Measurements from ENCODE around the gene BHLHE23.

The BHLHE23 gene

GRCh38 chr20:62976886-62977285 lies 29.9 kb downstream of the BHLHE23 start (continued):
- no peak for TF ChIP-seq POU6F1 (CRISPR knock-in tag; IDR thresholded peaks at IDR 0.05; ENCODE audit: borderline replicate concordance, low read depth)
- no peak for TF ChIP-seq GLIS3 (CRISPR knock-in tag; IDR thresholded peaks at IDR 0.05)
- TF ChIP-seq ZNF70 (CRISPR knock-in tag; IDR thresholded peaks at IDR 0.05): no peak
- no peak for TF ChIP-seq ZFP30 (CRISPR knock-in tag; IDR thresholded peaks at IDR 0.05)
- no peak for TF ChIP-seq ZC3H10 (CRISPR knock-in tag; IDR thresholded peaks at IDR 0.05)

GRCh38 chr20:62975812-62976508 lies 30.8 kb downstream of the BHLHE23 start:
- TF ChIP-seq ZNF70 (CRISPR knock-in tag; IDR thresholded peaks at IDR 0.05): no peak
- TF ChIP-seq CSDC2 (CRISPR knock-in tag; IDR thresholded peaks at IDR 0.05): no peak
- TF ChIP-seq PPARA (CRISPR knock-in tag; IDR thresholded peaks at IDR 0.05; ENCODE audit: borderline replicate concordance): no peak
- no peak for TF ChIP-seq BACH2 (CRISPR knock-in tag; IDR thresholded peaks at IDR 0.05; ENCODE audit: borderline replicate concordance)
- no peak for ATAC-seq

- ATAC-seq: no peak
- TF ChIP-seq PATZ1 (CRISPR knock-in tag; IDR thresholded peaks at IDR 0.05; ENCODE audit: borderline replicate concordance) (no peak), ZC3H10 (CRISPR knock-in tag; IDR thresholded peaks at IDR 0.05) (no peak), GLIS3 (CRISPR knock-in tag; IDR thresholded peaks at IDR 0.05) (no peak), ARNTL (CRISPR knock-in tag; IDR thresholded peaks at IDR 0.05; ENCODE audit: borderline replicate concordance, low read depth) (no peak)
Measured at GRCh38 chr20:62975251-62975760, 31.5 kb downstream of the BHLHE23 start.

GRCh38 chr20:62972845-62973745 lies 33.7 kb downstream of the BHLHE23 start:
- peak; percentile 11 for ATAC-seq
- TF ChIP-seq CSDC2 (CRISPR knock-in tag; IDR thresholded peaks at IDR 0.05) (no peak), PATZ1 (CRISPR knock-in tag; IDR thresholded peaks at IDR 0.05; ENCODE audit: borderline replicate concordance) (no peak), ESRRG (CRISPR knock-in tag; IDR thresholded peaks at IDR 0.05) (no peak), ZC3H10 (CRISPR knock-in tag; IDR thresholded peaks at IDR 0.05) (no peak), POU6F1 (CRISPR knock-in tag; IDR thresholded peaks at IDR 0.05; ENCODE audit: borderline replicate concordance, low read depth) (no peak), GLIS3 (CRISPR knock-in tag; IDR thresholded peaks at IDR 0.05) (no peak)

DNA sequence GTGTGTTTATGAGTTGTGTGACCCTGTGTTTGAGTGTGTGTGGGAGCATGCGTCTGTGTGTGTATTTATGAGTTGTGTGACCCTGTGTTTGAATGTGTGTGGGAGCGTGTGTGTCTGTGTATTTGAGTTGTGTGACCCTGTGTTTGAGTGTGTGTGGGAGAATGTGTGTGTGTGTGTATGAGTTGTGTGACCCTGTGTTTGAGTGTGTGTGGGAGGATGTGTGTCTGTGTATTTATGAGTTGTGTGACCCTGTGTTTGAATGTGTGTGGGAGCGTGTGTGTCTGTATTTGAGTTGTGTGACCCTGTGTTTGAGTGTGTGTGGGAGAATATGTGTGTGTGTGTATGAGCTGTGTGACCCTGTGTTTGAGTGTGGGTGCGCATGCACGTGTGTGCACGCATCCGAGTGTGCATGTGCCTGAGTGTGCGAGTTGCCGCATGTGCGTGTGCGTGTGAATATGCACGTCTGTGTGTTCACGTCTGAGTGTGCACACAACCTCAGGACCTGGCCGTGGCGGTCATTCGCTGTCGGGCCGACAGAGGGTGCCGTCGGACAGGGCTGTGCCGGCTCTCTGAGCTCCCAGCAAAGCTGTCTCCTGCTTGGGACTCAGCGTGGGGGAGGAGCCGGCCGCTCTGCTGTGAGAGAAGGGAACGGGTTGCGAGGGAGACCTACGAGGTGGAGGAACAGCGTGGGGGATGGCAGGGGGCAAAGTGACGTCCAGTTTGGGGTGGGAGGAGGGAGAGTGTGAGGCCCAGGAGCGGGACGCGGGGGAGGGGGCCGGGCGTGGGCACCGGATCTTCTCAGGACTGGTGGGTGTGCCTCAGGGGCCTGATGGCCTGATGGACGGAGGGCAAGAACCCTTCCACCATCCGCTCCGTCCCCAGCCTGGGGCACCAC lies 34.6 kb downstream of the BHLHE23 start:
- TF ChIP-seq PPARA (CRISPR knock-in tag; IDR thresholded peaks at IDR 0.05; ENCODE audit: borderline replicate concordance) (no peak), ARNTL (CRISPR knock-in tag; IDR thresholded peaks at IDR 0.05; ENCODE audit: borderline replicate concordance, low read depth) (no peak), ZNF565 (CRISPR knock-in tag; conservative IDR thresholded peaks at IDR 0.05; ENCODE audit: low read depth) (no peak), RARB (CRISPR knock-in tag; IDR thresholded peaks at IDR 0.05) (no peak), TOX (CRISPR knock-in tag; IDR thresholded peaks at IDR 0.05; ENCODE audit: borderline replicate concordance) (no peak), ZNF8 (CRISPR knock-in tag; IDR thresholded peaks at IDR 0.05) (no peak), ZNF70 (CRISPR knock-in tag; IDR thresholded peaks at IDR 0.05) (no peak), ZFP3 (CRISPR knock-in tag; IDR thresholded peaks at IDR 0.05) (no peak), CSDC2 (CRISPR knock-in tag; IDR thresholded peaks at IDR 0.05) (no peak)
- peak; percentile 97 for ATAC-seq
